NOMO-1 treated with DMSO at 0.1 percent for 48 hours (cell line): ENCODE data around the gene BNC2.
"Not testable (repeated sequence)": the region's sequence is repeated elsewhere in the genome, so short reads cannot be mapped to it uniquely, and the experiment has no call there.

Experiments
- DNase-seq: peaks from one replicate; lab custom pipeline; 2025; ENCODE audit not compliant: unreplicated experiment; lab: John Stamatoyannopoulos, UW

The BNC2 gene

GRCh38 chr9:16461137-16461840, 409.2 kb downstream of the BNC2 start:
- DNase-seq = no peak

DNA sequence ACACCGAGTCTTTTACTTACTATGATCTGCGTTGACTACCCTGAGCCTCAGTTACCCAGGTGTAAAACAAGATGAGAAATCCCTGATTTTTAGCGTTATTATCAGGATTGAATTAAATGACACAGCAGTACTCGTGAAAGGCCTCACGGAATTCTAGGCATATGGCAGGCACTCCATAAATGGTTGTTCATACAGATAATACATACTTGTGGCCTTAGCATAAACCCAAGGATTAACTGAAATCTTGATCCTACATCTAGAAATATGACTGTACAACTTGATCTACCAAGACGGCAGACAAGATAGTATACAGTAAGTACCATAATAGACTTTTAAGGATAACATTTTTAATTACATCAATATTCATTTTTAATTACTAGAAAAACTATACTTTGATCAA, 409.8 kb downstream of the BNC2 start:
- no peak for DNase-seq

- no peak for DNase-seq
Observed at GRCh38 chr9:16459421-16460148, 410.9 kb downstream of the BNC2 start.

DNA sequence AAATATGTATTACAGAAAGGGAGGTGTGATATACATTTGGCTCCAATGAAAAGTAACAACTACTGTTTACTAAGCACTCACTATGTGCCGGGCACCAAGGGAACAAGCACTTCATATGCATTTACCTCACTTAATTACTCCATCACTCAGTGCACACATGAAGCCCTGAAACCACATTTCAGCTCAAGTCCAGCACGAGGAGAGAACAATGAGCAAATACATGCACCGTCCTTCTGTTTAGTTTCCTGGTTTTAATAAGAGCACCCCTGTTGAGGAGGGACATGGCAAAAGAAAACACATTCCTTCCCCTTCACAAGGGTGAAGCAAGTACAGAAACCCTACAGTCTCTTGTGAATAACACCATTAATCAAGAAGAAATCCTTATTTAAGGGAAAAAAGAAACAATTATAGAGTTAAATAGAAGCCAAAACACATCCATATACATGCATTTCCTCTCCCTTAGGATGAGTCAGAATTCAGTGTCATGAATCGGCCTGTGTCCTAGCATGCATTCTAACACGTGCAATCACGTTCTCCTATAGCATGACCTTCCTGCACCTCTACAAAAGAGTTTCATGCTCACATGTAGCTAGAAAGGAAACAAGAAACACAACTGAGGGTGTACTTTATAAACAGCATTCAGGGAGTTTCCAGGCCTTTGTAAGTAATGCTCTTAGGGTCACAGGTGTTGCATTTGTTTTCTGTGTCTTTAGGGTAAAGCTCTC, 411.6 kb downstream of the BNC2 start:
- no peak for DNase-seq

DNA sequence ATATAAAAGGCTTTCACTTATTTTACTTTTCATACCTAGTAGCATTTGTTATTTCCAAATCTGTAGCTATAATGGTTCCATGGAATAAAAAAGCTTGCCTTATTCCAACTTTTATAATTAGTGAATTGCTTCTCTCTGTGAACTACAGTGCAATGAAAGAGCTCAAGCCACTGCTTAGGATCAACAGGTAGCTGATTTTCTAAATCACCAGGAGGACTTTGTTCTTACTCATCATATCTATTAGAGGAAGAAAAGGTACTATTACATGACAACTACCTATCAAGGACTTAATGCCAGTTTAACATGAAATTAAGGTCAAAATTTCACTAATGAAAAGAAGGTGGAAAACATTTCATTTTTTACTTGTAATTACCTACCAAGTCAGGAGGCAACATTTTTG, 414.6 kb downstream of the BNC2 start:
- DNase-seq = no peak

- DNase-seq = no peak
Observed at GRCh38 chr9:16453390-16453789, 417.1 kb downstream of the BNC2 start.

DNA sequence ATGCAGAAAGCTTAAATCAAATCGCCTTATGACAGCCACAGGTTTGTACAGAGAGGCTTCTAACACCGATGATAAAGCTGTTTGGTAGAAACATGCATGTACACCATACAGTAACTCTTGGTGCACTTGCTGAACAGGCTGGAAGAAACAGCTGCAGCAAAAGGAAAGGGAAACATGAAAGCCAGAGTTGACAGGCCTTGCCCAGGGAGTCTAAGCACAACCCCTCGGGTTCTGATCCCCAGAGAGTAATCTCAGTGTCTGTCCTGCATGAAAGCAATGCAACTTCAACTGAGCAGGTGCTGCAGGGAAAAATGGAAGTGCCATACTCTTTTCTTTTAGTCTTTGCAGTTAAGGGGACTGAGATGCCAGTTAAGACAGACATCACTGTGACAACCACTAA, 419.9 kb downstream of the BNC2 start:
- no peak for DNase-seq

- DNase-seq = no peak
Observed at GRCh38 chr9:16450043-16450442, 420.4 kb downstream of the BNC2 start.

DNA sequence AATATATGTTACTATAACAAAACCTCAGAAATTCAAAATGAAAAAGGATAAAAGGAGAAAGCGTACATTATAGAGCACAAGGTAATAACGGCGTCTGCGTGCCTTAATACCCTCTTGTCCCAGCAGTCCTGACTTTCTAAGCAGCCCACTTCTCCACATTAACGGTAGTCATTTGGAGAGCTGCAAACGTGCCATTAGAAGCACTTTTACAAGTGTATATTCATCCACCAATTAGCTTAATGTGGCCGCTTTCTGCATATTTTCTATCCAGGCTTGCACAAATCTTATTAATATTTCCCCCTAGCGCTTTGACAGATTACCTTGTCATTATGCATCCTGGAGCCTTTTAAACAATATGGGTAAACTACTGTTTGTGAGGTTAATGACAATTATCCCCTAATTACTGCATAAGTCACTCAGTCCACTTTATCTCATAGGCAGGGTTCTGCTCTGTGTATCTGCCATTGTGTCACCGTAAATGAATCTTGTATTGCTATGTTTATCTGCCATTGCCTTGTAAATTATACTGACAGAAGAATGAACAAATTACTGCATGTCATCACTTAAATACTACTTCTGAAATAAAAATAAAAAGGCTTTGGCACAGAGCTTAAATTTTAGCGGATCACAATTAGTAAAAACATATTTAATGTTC, 421.3 kb downstream of the BNC2 start:
- DNase-seq = no peak

GRCh38 chr9:16447946-16448345, 422.5 kb downstream of the BNC2 start:
- no peak for DNase-seq

DNA sequence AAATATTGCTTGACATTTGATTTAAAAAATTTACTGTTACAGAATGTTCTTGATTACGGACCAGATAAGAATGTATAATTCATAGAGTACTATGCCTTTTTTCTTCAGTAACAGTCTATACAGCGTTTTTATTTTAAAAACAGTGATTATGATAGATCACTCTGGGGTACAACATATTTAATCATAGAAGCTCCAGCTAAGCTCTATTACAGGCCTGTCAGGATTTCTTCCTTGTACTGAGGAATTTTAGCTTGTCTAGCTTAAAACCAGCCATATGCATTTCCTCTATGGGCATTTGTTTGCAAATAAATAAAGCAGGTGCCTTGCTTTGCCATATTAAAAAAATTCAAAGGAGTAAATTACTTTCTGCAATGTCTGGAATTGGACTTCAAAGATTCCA, 423.8 kb downstream of the BNC2 start:
- no peak for DNase-seq

DNA sequence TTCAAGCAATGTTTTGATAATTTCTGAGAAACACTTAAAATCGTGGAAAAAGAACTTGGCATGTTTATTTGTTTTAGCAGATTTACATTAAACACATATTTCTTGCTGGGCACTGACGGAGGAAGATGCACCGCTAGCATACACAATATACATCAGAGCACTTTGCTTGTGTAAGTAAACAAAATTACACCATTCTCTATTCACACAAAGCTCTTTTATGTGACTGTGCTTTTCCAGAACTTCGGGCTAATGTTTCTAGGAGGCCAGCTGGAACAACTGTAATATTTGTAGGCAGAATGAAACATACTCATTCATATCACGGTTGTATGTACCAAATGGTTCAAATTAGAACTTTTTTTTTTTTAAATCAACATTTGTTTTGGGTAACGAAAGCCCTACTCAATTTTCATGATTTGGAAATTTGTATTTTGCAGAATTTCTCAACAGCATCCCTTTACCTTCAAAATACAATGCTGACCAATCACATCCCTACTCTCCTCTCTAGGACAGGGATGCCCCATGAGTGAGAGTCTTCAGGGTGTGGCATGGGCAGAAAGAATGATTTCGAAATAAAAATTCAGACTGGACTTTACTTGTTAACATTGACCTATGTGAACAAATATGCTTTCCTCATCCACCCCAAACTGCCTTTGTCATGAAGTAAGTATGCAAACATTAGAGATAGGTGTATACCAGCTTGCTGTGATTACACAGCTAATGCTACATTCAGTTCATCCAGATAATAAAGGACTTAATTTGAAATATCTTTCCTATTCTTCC, 425.1 kb downstream of the BNC2 start:
- DNase-seq = no peak

DNA sequence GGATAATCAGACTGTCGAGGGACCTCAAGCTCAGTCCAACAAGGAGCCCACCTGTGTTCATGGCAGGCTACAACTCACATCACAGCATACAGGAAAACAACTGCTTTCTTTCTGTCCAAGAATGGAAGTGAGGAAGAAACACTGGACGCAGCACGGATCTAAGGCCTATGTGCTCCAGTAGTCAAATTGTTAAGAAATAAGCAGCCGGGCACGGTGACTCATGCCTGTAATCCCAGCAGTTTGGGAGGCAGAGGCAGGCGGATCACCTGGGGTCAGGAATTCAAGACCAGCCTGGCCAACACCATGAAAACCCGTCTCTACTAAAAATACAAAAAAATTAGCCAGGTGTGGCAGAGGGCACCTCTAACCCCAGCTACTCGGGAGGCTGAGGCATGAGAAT, 427.8 kb downstream of the BNC2 start:
- DNase-seq = no peak

GRCh38 chr9:16441791-16442190, 428.7 kb downstream of the BNC2 start:
- DNase-seq = no peak

DNA sequence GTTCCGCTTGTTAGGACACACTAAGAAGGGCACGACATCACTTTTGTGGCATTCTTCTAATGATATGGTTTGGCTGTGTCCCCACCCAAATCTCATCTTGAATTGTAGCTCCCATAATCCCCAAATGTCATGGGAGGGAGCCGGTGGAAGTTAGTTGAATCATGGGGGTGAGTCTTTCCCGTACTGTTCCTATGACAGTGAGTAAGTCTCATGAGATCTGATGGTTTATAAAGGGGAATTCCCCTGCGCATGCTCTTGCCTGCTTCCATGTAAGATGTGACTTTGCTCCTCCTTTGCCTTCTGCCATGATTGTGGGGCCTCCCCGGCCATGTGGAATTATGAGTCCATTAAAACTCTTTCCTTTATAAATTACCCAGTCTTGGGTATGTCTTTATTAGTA, 431.6 kb downstream of the BNC2 start:
- not testable (repeated sequence) for DNase-seq

GRCh38 chr9:16436545-16436944, 433.9 kb downstream of the BNC2 start:
- no peak for DNase-seq

GRCh38 chr9:16434526-16434925, 435.9 kb downstream of the BNC2 start:
- DNase-seq = no peak

- no peak for DNase-seq
Observed at GRCh38 chr9:16433494-16433893, 437.0 kb downstream of the BNC2 start.

- DNase-seq = no peak
Observed at GRCh38 chr9:16431666-16432392, 438.6 kb downstream of the BNC2 start.

DNA sequence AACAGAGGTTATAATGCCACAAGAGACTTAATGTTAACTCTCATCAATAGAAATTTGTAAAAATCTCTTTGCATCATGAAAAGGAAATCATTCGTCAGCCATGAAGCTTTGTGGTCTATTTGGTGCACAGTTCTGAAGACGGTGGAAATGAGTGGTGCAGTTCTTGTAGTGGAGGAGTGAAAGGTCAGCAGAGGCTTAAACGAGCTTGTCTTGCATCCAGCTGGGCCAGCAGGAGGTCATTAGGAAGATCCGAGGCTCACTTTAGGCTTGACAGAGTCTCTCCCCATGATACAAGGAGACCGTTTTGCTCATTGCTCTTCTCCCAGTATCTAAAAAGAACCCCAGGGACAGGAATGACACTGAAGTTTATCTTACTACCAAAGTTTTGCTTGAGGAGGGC, 440.8 kb downstream of the BNC2 start:
- DNase-seq = no peak
